Mesothelial cell of epicardium (in vitro differentiated cells): ENCODE results near the gene CECR2. TPM values are rescaled to one million over a fixed set of nuclear protein-coding genes. Genes with fewer than 3 reads are reported as not detected.

ENCODE experiments used
- DNase-seq, 2 experiments: peaks; one replicate each; pipeline ENCODE4 v3.0.0; 2021; ENCODE audit warnings: low spot score in 2 of 2; ENCODE audit not compliant: unreplicated experiment in 2 of 2
- H3K27ac Mint-ChIP-seq: 2 replicates; pipeline ENCODE4 v1.8.0; 2021; ENCODE audit warnings: mixed read lengths
- H3K27me3 Mint-ChIP-seq: 2 replicates; pipeline ENCODE4 v1.8.0; 2021; ENCODE audit warnings: low read depth, mixed read lengths
- H3K36me3 Mint-ChIP-seq: 2 replicates; pipeline ENCODE4 v1.8.0; 2021; ENCODE audit warnings: mixed read lengths
- H3K4me1 Mint-ChIP-seq: 2 replicates; pipeline ENCODE4 v1.8.0; 2021; ENCODE audit warnings: mixed read lengths
- H3K4me3 Mint-ChIP-seq: 2 replicates; pipeline ENCODE4 v1.8.0; 2021; ENCODE audit warnings: mild to moderate bottlenecking, moderate library complexity, mixed read lengths
- H3K9me3 Mint-ChIP-seq: 2 replicates; pipeline ENCODE4 v1.8.0; 2021; ENCODE audit warnings: mixed read lengths
- total RNA-seq: library from RNA; stranded (reverse); gene quantifications from 3 replicates; pipeline ENCODE4 v1.2.1, GENCODE V29; 2021
- TF ChIP-seq, protein P1 (sequence below): fragments of 200-600 bp; sonication (generic); IDR thresholded peaks from one replicate; pipeline ENCODE4 v1.5.0; 2021; ENCODE audit warnings: antibody characterized with exemption; ENCODE audit not compliant: unreplicated experiment

CECR2 gene
- total RNA-seq, 1 donor from 2014 or later = 15.0 TPM

- TF ChIP-seq, protein P1, sequence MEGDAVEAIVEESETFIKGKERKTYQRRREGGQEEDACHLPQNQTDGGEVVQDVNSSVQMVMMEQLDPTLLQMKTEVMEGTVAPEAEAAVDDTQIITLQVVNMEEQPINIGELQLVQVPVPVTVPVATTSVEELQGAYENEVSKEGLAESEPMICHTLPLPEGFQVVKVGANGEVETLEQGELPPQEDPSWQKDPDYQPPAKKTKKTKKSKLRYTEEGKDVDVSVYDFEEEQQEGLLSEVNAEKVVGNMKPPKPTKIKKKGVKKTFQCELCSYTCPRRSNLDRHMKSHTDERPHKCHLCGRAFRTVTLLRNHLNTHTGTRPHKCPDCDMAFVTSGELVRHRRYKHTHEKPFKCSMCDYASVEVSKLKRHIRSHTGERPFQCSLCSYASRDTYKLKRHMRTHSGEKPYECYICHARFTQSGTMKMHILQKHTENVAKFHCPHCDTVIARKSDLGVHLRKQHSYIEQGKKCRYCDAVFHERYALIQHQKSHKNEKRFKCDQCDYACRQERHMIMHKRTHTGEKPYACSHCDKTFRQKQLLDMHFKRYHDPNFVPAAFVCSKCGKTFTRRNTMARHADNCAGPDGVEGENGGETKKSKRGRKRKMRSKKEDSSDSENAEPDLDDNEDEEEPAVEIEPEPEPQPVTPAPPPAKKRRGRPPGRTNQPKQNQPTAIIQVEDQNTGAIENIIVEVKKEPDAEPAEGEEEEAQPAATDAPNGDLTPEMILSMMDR = no peak
- peaks cover 29% of the 10 kb centered on the region for H3K4me1 Mint-ChIP-seq
These were observed 61.2 kb downstream of the CECR2 start for GRCh38 chr22:17430412-17430811.

GRCh38 chr22:17431179-17431578, 61.9 kb downstream of the CECR2 start:
- H3K36me3 Mint-ChIP-seq = no peaks in the 10 kb centered on the region
- no peak overlapping the region for H3K27ac Mint-ChIP-seq
- no peak for DNase-seq
- peaks cover 26% of the 10 kb centered on the region for H3K4me1 Mint-ChIP-seq
- TF ChIP-seq, protein P1 = no peak
- no peak overlapping the region for H3K4me3 Mint-ChIP-seq
- H3K9me3 Mint-ChIP-seq = peaks cover 3% of the 10 kb centered on the region
- no peaks in the 10 kb centered on the region for H3K27me3 Mint-ChIP-seq

More at GRCh38 chr22:17430412-17430811, 61.2 kb downstream of the CECR2 start:
- H3K4me3 Mint-ChIP-seq = no peak overlapping the region
- no peak overlapping the region for H3K27ac Mint-ChIP-seq
- DNase-seq = no peak
- no peaks in the 10 kb centered on the region for H3K27me3 Mint-ChIP-seq
- no peaks in the 10 kb centered on the region for H3K36me3 Mint-ChIP-seq
- peaks cover 3% of the 10 kb centered on the region for H3K9me3 Mint-ChIP-seq

DNA sequence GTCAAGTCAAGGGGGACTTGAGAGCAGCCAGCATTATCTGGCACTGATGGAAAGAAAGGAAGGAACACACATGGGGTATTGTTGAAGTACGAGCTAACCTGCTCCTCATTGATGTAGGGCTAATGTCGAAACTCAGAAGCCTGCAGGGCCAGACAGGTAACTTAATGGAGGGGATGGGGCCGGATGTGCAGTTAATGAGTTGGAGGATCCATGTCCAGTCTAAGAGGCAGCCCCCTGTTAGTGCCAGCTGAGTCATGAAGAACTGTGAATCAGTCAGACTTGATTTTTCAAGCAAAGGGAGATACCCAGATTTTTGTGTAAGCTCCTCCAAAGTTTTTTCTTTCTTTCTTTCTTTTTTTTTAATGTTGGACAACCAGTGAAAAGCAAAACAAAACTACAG, 65.6 kb downstream of the CECR2 start:
- peak overlapping the region; percentile 54 for H3K27ac Mint-ChIP-seq
- H3K9me3 Mint-ChIP-seq = no peaks in the 10 kb centered on the region
- H3K36me3 Mint-ChIP-seq = no peaks in the 10 kb centered on the region
- H3K27me3 Mint-ChIP-seq = no peaks in the 10 kb centered on the region
- DNase-seq = no peak
- H3K4me3 Mint-ChIP-seq = no peak overlapping the region
- TF ChIP-seq, protein P1 = no peak
- H3K4me1 Mint-ChIP-seq = peaks cover 43% of the 10 kb centered on the region

DNA sequence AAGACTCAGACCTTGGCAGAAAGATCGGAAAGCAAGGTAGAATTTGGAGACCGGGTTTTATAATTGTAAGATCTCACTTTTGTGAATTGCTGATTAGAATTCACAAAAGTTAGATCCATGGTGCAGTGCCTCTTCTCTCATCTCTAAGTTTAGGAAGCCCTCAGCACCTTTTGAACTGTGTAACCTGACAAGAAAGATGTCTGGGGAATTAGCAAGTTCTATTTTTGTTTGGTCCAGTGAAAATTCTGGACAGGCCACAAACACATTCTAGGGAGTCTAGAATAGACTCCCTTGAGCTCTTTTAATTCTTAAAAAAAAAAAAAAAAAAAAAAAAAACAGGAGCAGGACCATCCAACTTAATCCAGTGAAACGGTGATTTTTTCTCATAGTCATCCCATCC, 66.1 kb downstream of the CECR2 start:
- H3K4me3 Mint-ChIP-seq = no peak overlapping the region
- H3K27ac Mint-ChIP-seq = peak overlapping the region; percentile 54
- no peaks in the 10 kb centered on the region for H3K9me3 Mint-ChIP-seq
- no peaks in the 10 kb centered on the region for H3K27me3 Mint-ChIP-seq
- no peaks in the 10 kb centered on the region for H3K36me3 Mint-ChIP-seq
- TF ChIP-seq, protein P1 = no peak
- H3K4me1 Mint-ChIP-seq = peaks cover 41% of the 10 kb centered on the region
- no peak for DNase-seq

DNA sequence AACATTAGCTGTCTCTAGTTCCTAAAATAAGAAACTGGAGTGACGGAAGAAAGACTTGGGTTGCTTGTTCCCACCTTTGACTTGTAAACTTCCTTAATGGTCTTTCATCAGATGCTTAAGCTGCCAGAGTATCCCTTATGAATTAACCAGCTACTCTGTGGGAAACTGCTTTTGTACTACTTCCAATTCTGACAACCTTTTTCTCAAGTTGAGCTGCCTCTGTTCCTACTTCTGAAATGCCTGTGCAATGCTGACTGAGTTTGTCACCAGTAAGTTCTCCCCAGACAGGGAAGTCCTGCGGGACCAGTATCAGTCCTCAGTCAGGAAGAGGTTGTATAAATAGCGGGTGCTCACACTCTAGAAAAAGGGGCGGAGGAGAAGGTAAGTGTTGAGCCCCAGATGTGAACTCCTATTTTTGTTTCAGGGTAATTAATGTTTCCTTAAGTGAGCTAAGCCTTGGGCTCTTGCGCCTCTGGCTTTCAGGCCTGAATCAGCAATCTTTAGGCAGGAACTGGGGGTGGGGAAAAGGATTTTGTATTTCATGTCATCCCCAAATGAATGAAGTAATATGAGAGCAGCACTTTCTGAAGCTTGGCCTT, 67.2 kb downstream of the CECR2 start:
- Mint-ChIP-seq H3K27ac (peak overlapping the region; percentile 83), H3K9me3 (no peaks in the 10 kb centered on the region), H3K4me1 (peaks cover 37% of the 10 kb centered on the region), H3K36me3 (no peaks in the 10 kb centered on the region), H3K4me3 (peak overlapping the region; percentile 39), H3K27me3 (no peaks in the 10 kb centered on the region)
- no peak for DNase-seq
- TF ChIP-seq, protein P1 = no peak
